K562 (cell line): ENCODE results near the gene SEPTIN1. TPM values are rescaled to one million over a fixed set of nuclear protein-coding genes. Genes with fewer than 3 reads are reported as not detected.
A peak's percentile ranks its signal among the peaks of the same experiment; 100 is the strongest.

ENCODE experiments used
- CC2D1A ChIP-seq: fragments of 450-650 bp; IDR thresholded peaks from 2 replicates; pipeline ENCODE4 v1.6.1; 2017; ENCODE audit warnings: mild to moderate bottlenecking
- CREB1 ChIP-seq, 2 experiments: sonication (generic) in 1 of 2; formaldehyde crosslinking in 1 of 2; IDR thresholded peaks; 2 replicates each; pipeline versions ENCODE4 v1.6.1 to v1.8.0; 2012 to 2022; ENCODE audit warnings: inconsistent platforms in 1 of 2, mild to moderate bottlenecking in 1 of 2, missing genetic modification reagents in 1 of 2, moderate library complexity in 1 of 2
- HNRNPLL ChIP-seq: fragments of 200-400 bp; formaldehyde crosslinking; IDR thresholded peaks from 2 replicates; pipeline ENCODE4 v1.6.1; 2017; ENCODE audit warnings: low read length, low read depth, mild to moderate bottlenecking; ENCODE audit not compliant: poor library complexity, severe bottlenecking
- LEF1 ChIP-seq: fragments of 450-650 bp; IDR thresholded peaks from 2 replicates; pipeline ENCODE4 v1.6.1; 2016; ENCODE audit warnings: mild to moderate bottlenecking
- PCBP1 ChIP-seq: fragments of 200-400 bp; formaldehyde crosslinking; IDR thresholded peaks from 2 replicates; pipeline ENCODE4 v1.6.1; 2018; ENCODE audit warnings: mild to moderate bottlenecking, low read depth, low read length; ENCODE audit not compliant: poor library complexity, severe bottlenecking
- PHF8 ChIP-seq: fragments of 200-600 bp; sonication (generic); IDR thresholded peaks from 2 replicates; pipeline ENCODE4 v1.6.1; 2012; ENCODE audit warnings: mixed run types, mild to moderate bottlenecking, inconsistent platforms, low read length, moderate library complexity, borderline replicate concordance
- PHTF2 ChIP-seq: fragments of 250-450 bp; sonication (Bioruptor Pico); IDR thresholded peaks from 2 replicates; pipeline ENCODE4 v1.5.0; 2021; ENCODE audit warnings: mild to moderate bottlenecking
- POU5F1 ChIP-seq: fragments of 150-350 bp; IDR thresholded peaks from 2 replicates; pipeline ENCODE4 v1.6.1; 2014; ENCODE audit warnings: borderline replicate concordance, low read length, low read depth, mild to moderate bottlenecking; ENCODE audit not compliant: partially characterized antibody
- RBBP5 ChIP-seq: fragments of 200-600 bp; sonication (generic); IDR thresholded peaks from 2 replicates; pipeline ENCODE4 v1.6.1; 2012; ENCODE audit warnings: borderline replicate concordance, mild to moderate bottlenecking, low read length, control low read depth, inconsistent platforms; ENCODE audit not compliant: insufficient read depth, poor library complexity, severe bottlenecking
- SETDB1 ChIP-seq: IDR thresholded peaks from one replicate; pipeline ENCODE4 v1.6.1; 2012; ENCODE audit warnings: low read length, control low read depth, inconsistent platforms
- SMARCA5 ChIP-seq: fragments of 450-650 bp; IDR thresholded peaks from 2 replicates; pipeline ENCODE4 v1.6.1; 2016
- TAF7 ChIP-seq: fragments of 450-650 bp; IDR thresholded peaks from 2 replicates; pipeline ENCODE4 v1.6.1; 2016; ENCODE audit warnings: missing genetic modification characterization, missing compliant biosample characterization
- TRIM24 ChIP-seq, 2 experiments: fragments of 450-650 bp; IDR thresholded peaks; 2 replicates each; pipeline ENCODE4 v1.6.1; 2016
- ZNF586 ChIP-seq: fragments of 450-650 bp; formaldehyde crosslinking; conservative IDR thresholded peaks from 2 replicates; pipeline ENCODE4 v1.4.0; 2020; ENCODE audit warnings: mild to moderate bottlenecking, moderate library complexity
- polyA plus RNA-seq, 8 experiments: library from polyadenylated mRNA; depleted of rRNA in 4 of 8; stranded (reverse) in 5 of 8; unstranded in 3 of 8; fragments of >200 nt; fragmentation: Nextera tagmentation in 2 of 8; fragmentation: Illumina TruSeq in 1 of 8; extraction: Ambion mirVana in 2 of 8; extraction: Trizol in 1 of 8; gene quantifications; 2 replicates each; pipeline versions ENCODE4 v1.2.1 to v1.2.3, GENCODE V29; 2011 to 2014; ENCODE audit warnings: inconsistent platforms in 1 of 8, missing spikeins in 1 of 8
- total RNA-seq, 7 experiments: library from RNA; depleted of rRNA in 6 of 7; stranded (reverse); fragments of >200 nt in 6 of 7; fragmentation: Illumina TruSeq in 2 of 7; extraction: Trizol in 2 of 7; gene quantifications; 2 replicates each; pipeline versions ENCODE4 v1.2.1 to v1.2.3, GENCODE V29; 2011 to 2021; ENCODE audit warnings: low replicate concordance in 1 of 7
- TF ChIP-seq, protein P1 (sequence below): fragments of 250-450 bp; sonication (Bioruptor Pico); IDR thresholded peaks from 2 replicates; pipeline ENCODE4 v1.8.0; 2022; ENCODE audit warnings: moderate library complexity, mild to moderate bottlenecking, inconsistent platforms
- TF ChIP-seq, protein P2 (sequence below), 2 experiments: fragments of 450-650 bp; formaldehyde crosslinking in 1 of 2; IDR thresholded peaks; 2 replicates each; pipeline versions ENCODE4 v1.4.0 to v1.6.1; 2014 to 2020; ENCODE audit warnings: mild to moderate bottlenecking in 2 of 2, borderline replicate concordance in 1 of 2, low read depth in 1 of 2
- TF ChIP-seq, protein P3 (sequence below), 2 experiments: IDR thresholded peaks in 1 of 2; conservative IDR thresholded peaks in 1 of 2; 2 replicates each; pipeline ENCODE4 v1.6.1; 2016; ENCODE audit warnings: low read depth in 2 of 2, mild to moderate bottlenecking in 1 of 2, missing compliant biosample characterization in 1 of 2, missing genetic modification characterization in 1 of 2, moderate library complexity in 1 of 2

Gene SEPTIN1
- total and polyA plus RNA-seq, 9 of the 15 experiments (the other 6 are each of a cell fraction or from before 2014, with no cell fraction given): 0.23 to 5.6 (median 1.7) TPM; not detected in 1

DNA sequence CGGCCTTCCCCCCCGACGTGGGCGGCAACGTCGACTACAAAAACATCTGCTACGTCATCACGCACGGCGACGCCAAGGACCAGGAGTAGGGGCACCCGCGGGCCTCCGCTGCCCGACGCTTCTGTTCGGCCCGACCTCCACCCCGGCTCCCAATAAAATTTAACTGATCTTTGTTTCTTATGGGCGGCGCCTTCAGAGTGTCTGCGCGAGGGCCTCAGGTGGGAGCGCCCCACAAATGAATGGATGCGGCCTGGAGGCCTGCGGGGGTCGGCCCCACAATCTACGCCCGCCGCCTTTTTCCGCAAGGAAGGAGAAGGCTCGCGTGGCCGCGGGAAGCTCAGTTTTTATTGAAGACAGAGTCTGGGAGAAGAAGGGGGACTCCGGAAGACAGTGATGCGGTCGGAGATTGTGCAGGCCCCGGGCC, 4.5 kb downstream of the SEPTIN1 start (continued):
- TF ChIP-seq PCBP1: no peak
- TF ChIP-seq CC2D1A: peak; percentile 1; the same call in 1 of the 2 replicates
- TF ChIP-seq SETDB1: no peak
- no peak for TF ChIP-seq POU5F1
- TF ChIP-seq ZNF586: no peak
- peak; percentile 27 for TF ChIP-seq HNRNPLL
- TF ChIP-seq PHF8: peak; percentile 72; the same call in 1 of the 2 replicates
- TF ChIP-seq SMARCA5: peak; percentile 70
- peak; percentile 65 for TF ChIP-seq TAF7 (tag)
- TF ChIP-seq RBBP5: peak; percentile 4
- TF ChIP-seq, protein P1, sequence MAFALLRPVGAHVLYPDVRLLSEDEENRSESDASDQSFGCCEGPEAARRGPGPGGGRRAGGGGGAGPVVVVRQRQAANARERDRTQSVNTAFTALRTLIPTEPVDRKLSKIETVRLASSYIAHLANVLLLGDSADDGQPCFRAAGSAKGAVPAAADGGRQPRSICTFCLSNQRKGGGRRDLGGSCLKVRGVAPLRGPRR (CRISPR knock-in tag): no peak
- TF ChIP-seq, protein P2, sequence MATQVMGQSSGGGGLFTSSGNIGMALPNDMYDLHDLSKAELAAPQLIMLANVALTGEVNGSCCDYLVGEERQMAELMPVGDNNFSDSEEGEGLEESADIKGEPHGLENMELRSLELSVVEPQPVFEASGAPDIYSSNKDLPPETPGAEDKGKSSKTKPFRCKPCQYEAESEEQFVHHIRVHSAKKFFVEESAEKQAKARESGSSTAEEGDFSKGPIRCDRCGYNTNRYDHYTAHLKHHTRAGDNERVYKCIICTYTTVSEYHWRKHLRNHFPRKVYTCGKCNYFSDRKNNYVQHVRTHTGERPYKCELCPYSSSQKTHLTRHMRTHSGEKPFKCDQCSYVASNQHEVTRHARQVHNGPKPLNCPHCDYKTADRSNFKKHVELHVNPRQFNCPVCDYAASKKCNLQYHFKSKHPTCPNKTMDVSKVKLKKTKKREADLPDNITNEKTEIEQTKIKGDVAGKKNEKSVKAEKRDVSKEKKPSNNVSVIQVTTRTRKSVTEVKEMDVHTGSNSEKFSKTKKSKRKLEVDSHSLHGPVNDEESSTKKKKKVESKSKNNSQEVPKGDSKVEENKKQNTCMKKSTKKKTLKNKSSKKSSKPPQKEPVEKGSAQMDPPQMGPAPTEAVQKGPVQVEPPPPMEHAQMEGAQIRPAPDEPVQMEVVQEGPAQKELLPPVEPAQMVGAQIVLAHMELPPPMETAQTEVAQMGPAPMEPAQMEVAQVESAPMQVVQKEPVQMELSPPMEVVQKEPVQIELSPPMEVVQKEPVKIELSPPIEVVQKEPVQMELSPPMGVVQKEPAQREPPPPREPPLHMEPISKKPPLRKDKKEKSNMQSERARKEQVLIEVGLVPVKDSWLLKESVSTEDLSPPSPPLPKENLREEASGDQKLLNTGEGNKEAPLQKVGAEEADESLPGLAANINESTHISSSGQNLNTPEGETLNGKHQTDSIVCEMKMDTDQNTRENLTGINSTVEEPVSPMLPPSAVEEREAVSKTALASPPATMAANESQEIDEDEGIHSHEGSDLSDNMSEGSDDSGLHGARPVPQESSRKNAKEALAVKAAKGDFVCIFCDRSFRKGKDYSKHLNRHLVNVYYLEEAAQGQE (IDR thresholded peaks at IDR 0.05; ENCODE audit: borderline replicate concordance): no peak
- TF ChIP-seq, protein P2 (CRISPR knock-in tag; IDR thresholded peaks at IDR 0.05; ENCODE audit: low read depth): no peak
- TF ChIP-seq TRIM24 (IDR thresholded peaks at IDR 0.05): 0 out of 4 replicates have a peak, but pooled peaks of 1 of the 2 experiments have one; percentile 35
- TF ChIP-seq, protein P3, sequence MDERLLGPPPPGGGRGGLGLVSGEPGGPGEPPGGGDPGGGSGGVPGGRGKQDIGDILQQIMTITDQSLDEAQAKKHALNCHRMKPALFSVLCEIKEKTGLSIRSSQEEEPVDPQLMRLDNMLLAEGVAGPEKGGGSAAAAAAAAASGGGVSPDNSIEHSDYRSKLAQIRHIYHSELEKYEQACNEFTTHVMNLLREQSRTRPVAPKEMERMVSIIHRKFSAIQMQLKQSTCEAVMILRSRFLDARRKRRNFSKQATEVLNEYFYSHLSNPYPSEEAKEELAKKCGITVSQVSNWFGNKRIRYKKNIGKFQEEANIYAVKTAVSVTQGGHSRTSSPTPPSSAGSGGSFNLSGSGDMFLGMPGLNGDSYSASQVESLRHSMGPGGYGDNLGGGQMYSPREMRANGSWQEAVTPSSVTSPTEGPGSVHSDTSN (CRISPR knock-in tag; IDR thresholded peaks at IDR 0.05; ENCODE audit: low read depth): no peak
- TF ChIP-seq, protein P3 (tag; conservative IDR thresholded peaks at IDR 0.05; ENCODE audit: low read depth): no peak
- no peak for TF ChIP-seq PHTF2 (CRISPR knock-in tag)
- TF ChIP-seq LEF1: peak; percentile 59
- peak; percentile 81 for TF ChIP-seq CREB1 (IDR thresholded peaks at IDR 0.05)
- peak; percentile 82 for TF ChIP-seq CREB1 (CRISPR knock-in tag; IDR thresholded peaks at IDR 0.05)
